ENCODE data around the gene CDK14.

Gene CDK14

GRCh38 chr7:90980545-90980944 is 384.4 kb downstream of the CDK14 start:
- Mint-ChIP-seq H3K9me3 (peaks cover 19 to 21% of the 10 kb centered on the region in 2 donors), H3K36me3 (peaks cover 51 to 68% of the 10 kb centered on the region in 2 donors)
- ATAC-seq (replicated peaks), result no peak

GRCh38 chr7:90982228-90982627 is 386.1 kb downstream of the CDK14 start:
- Mint-ChIP-seq H3K4me1 (peaks cover 3 to 10% of the 10 kb centered on the region in 2 donors), H3K9me3 (peaks cover 8 to 15% of the 10 kb centered on the region in 2 donors), H3K4me3 (no peak overlapping the region), H3K27me3 (no peaks in the 10 kb centered on the region), H3K36me3 (peaks cover 34 to 51% of the 10 kb centered on the region in 2 donors), H3K27ac (no peak overlapping the region)
- ATAC-seq (replicated peaks), result no peak
- DNase-seq, result no peak

More at GRCh38 chr7:90980545-90980944, 384.4 kb downstream of the CDK14 start:
- no peak for DNase-seq
- Mint-ChIP-seq H3K27ac (no peak overlapping the region), H3K4me1 (peaks cover 3 to 10% of the 10 kb centered on the region in 2 donors), H3K27me3 (no peaks in the 10 kb centered on the region), H3K4me3 (no peak overlapping the region)

DNA sequence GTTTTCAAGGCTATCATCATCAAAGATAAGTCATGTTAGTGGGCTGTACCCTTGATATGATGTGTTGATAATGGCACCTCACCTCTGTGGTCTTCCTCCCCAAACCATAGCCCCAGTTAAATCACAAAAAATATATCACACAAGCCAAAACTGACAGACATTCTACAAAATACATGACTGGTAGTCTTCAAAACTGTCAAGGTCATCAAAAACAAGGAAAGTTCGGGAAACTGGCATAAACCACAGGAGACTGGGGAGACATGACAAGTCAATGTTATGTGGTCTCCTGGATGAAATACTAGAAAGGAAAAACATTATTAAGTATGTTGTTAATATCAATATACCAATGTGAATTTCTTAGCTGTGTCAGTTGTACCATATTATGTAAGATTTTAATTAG is 388.6 kb downstream of the CDK14 start:
- no peak overlapping the region for H3K4me3 Mint-ChIP-seq
- H3K27ac Mint-ChIP-seq, result no peak overlapping the region
- ATAC-seq (replicated peaks) (no peak), DNase-seq (no peak)
- peaks cover 29 to 40% of the 10 kb centered on the region in 2 donors for H3K36me3 Mint-ChIP-seq
- no peaks in the 10 kb centered on the region for H3K27me3 Mint-ChIP-seq
- peaks cover 8 to 9% of the 10 kb centered on the region in 2 donors for H3K9me3 Mint-ChIP-seq
- peaks cover 3 to 10% of the 10 kb centered on the region in 2 donors for H3K4me1 Mint-ChIP-seq

- no peak overlapping the region for H3K4me3 Mint-ChIP-seq
- H3K4me1 Mint-ChIP-seq, result peaks cover 9 to 10% of the 10 kb centered on the region in 2 donors
- H3K9me3 Mint-ChIP-seq, result no peaks in the 10 kb centered on the region
- H3K27me3 Mint-ChIP-seq, result no peaks in the 10 kb centered on the region
- no peak overlapping the region for H3K27ac Mint-ChIP-seq
- DNase-seq (no peak), ATAC-seq (replicated peaks) (no peak)
- H3K36me3 Mint-ChIP-seq, result peaks cover 19 to 34% of the 10 kb centered on the region in 2 donors
Measured at GRCh38 chr7:90988516-90988915, 392.4 kb downstream of the CDK14 start.

- Mint-ChIP-seq H3K4me3 (no peak overlapping the region), H3K27ac (no peak overlapping the region)
- no peak for ATAC-seq (replicated peaks)
Measured at GRCh38 chr7:90988996-90989765, 393.1 kb downstream of the CDK14 start.

DNA sequence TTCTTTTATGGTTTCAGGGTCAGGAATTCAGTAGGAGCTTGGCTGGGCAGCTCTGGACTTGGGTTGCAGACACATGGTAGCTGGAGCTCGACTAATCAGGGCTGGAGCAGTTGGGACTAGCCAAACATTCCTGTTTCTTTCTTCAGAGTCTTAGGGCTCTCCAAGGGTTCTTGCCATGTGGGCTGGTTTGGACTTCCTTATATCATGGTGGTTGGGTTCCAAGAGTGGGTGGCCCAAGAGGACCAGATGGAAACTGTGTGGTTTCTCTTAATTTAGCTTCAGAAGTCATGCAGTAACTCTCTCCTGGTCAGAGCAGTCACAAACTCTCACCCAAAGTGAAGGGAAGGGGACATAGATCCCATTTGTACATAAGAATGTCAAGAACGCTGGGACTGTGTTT is 398.0 kb downstream of the CDK14 start:
- Mint-ChIP-seq H3K4me3 (no peak overlapping the region), H3K36me3 (peaks cover 30 to 42% of the 10 kb centered on the region in 2 donors), H3K27ac (peak overlapping the region; percentile 70), H3K27me3 (no peaks in the 10 kb centered on the region), H3K9me3 (no peaks in the 10 kb centered on the region), H3K4me1 (peaks cover 21 to 24% of the 10 kb centered on the region in 2 donors)
- DNase-seq (no peak), ATAC-seq (replicated peaks) (peak; percentile 62 to 68)

More at GRCh38 chr7:90988996-90989765, 393.1 kb downstream of the CDK14 start:
- Mint-ChIP-seq H3K9me3 (no peaks in the 10 kb centered on the region), H3K4me1 (peaks cover 11 to 14% of the 10 kb centered on the region in 2 donors), H3K27me3 (no peaks in the 10 kb centered on the region), H3K36me3 (peaks cover 16 to 34% of the 10 kb centered on the region in 2 donors)
- DNase-seq, result no peak

DNA sequence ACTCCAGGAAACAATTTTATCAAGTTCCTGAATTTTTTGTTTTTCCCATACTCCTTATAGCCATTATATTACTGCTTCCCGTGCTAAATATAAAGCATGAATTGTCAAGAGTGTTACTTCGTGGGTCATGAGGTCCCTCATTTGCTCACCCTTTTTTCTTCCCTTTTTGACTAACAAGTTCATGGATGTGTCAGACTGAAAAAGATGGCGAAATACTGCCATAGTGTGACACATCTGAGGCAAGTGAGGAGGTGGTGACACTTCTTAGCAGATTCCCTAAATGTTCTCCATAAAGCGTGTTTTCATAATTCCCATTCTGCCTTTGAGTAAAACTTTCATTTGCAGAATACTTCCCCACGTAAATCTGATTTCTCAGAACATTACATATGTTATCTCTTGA is 398.5 kb downstream of the CDK14 start:
- Mint-ChIP-seq H3K9me3 (no peaks in the 10 kb centered on the region), H3K27me3 (no peaks in the 10 kb centered on the region), H3K4me1 (peaks cover 21 to 24% of the 10 kb centered on the region in 2 donors), H3K4me3 (no peak overlapping the region), H3K36me3 (peaks cover 30 to 42% of the 10 kb centered on the region in 2 donors), H3K27ac (peak overlapping the region; percentile 70)
- DNase-seq (no peak), ATAC-seq (replicated peaks) (peak; percentile 36 to 61)

DNA sequence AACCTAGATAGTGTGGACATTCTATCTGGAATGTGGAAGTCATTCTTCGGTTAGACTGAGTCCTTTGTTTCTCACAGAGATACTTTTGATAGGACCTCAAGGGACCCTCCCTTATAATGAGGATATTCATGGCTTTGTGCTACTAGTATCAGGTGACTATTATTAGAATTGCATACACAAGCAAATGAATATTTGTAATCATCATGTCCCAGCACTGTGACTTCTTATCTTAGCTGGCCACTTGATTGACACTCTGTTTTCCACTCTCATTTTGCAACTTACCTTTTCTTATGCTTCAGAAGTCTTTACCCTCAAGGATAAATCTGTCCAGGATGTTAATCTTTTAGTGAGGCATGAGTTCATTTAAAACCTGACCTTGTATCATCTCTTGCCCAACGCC is 399.9 kb downstream of the CDK14 start:
- Mint-ChIP-seq H3K9me3 (no peaks in the 10 kb centered on the region), H3K36me3 (peaks cover 32 to 47% of the 10 kb centered on the region in 2 donors), H3K4me3 (no peak overlapping the region), H3K27me3 (no peaks in the 10 kb centered on the region), H3K27ac (no peak overlapping the region), H3K4me1 (peaks cover 21 to 24% of the 10 kb centered on the region in 2 donors)
- DNase-seq (no peak), ATAC-seq (replicated peaks) (no peak)

DNA sequence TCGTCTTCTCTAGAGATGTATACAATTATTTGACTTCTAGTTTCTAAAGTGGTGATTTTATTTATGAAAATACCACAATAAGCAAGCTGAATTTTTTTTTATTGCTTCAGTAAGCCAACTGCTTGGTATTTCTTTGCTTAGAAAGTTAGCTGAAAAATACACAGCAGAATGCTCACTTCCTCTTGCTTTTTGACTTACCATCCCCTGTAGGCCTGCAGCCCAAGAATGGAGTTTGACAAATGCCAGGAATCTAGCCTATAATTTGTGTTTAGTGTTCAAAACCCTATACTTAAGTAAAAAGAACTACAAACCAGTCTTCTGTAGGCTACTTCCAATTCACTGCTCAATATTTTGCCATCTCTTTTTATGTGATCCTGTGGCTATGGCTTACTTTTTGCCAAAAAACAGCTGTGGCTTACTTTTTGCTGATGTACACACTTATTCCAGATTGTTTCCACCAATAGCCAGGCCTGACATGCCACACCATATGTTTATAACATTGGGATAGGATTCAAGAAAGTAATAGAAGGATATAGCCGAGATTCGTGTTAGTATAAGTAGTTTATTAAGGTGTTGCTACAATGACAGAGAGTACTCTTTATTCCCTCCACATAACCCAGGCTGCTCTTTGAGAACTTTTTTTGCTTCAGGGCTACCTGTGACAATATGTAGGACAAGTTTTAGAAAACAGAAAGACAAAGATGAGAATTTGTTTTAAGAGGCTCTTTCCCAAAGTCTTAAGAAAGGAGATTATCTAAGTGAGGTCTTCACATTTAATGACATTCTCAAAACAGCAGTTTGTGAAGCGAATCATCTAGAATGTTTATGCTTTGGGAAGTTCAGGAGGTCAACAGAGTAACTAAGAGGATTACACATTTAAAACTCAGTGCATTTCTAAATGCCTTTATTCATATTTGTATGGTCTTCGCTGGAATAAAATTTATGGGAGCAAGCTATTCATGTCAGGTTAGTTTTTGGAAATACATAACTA is 404.2 kb downstream of the CDK14 start:
- no peak overlapping the region for H3K4me3 Mint-ChIP-seq
- no peaks in the 10 kb centered on the region for H3K27me3 Mint-ChIP-seq
- no peak overlapping the region for H3K27ac Mint-ChIP-seq

DNA sequence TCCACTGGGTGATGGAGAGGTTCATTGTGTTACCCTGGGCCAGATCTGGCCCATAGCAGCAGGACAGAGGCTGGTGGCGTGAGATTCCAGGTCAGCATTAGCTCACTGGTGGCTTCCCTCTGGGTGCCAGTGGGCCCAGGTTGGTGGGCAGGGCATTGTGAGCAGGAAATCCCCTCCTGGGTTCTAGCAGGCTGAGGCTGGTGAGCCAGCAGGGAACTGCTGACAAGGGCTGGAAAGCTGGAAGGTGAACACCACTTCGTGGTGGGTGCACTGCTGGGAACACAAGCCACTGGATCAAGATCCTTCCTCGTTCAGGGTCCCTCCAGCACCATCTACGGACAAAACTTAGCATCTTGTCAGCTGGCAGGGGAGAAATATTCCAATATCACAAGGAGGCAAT is 408.9 kb downstream of the CDK14 start:
- Mint-ChIP-seq H3K4me1 (peaks cover 0 to 1% of the 10 kb centered on the region in 2 donors), H3K27ac (peak overlapping the region; percentile 66), H3K36me3 (peaks cover 35 to 49% of the 10 kb centered on the region in 2 donors), H3K9me3 (no peaks in the 10 kb centered on the region), H3K27me3 (no peaks in the 10 kb centered on the region), H3K4me3 (no peak overlapping the region)
- ATAC-seq (replicated peaks) (no peak), DNase-seq (no peak)

More for the DNA sequence above, 404.2 kb downstream of the CDK14 start:
- ATAC-seq (replicated peaks) (no peak), DNase-seq (no peak)
- Mint-ChIP-seq H3K36me3 (peaks cover 27 to 40% of the 10 kb centered on the region in 2 donors), H3K9me3 (no peaks in the 10 kb centered on the region), H3K4me1 (peaks cover 0 to 3% of the 10 kb centered on the region in 2 donors)

DNA sequence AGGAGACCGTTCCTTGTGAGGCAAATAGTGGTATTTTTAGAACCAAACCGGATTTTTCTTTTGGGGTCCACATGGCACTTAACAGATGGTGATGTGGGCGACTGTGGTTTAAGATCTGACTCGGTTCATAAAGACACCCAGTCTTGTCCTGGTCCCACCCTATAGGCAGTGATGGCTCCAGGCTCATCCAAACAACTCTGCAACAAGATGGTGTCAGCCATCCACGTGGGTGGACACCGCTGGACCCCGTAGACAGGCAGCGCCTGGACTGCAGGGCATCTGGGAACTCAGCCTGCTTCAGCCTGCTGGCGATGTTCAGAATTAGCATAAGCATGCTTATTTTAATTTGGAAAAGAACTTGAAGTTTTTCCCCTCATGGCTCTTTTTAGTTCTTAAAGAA is 409.7 kb downstream of the CDK14 start:
- Mint-ChIP-seq H3K36me3 (peaks cover 32 to 42% of the 10 kb centered on the region in 2 donors), H3K4me1 (peaks cover 0 to 1% of the 10 kb centered on the region in 2 donors), H3K4me3 (no peak overlapping the region), H3K9me3 (no peaks in the 10 kb centered on the region), H3K27ac (no peak overlapping the region), H3K27me3 (no peaks in the 10 kb centered on the region)
- DNase-seq (no peak), ATAC-seq (replicated peaks) (no peak)

GRCh38 chr7:91007371-91007770 is 411.2 kb downstream of the CDK14 start:
- Mint-ChIP-seq H3K4me3 (no peak overlapping the region), H3K9me3 (peaks cover 0 to 2% of the 10 kb centered on the region in 2 donors), H3K36me3 (peaks cover 36 to 49% of the 10 kb centered on the region in 2 donors), H3K27me3 (no peaks in the 10 kb centered on the region), H3K4me1 (peaks cover 10 to 11% of the 10 kb centered on the region in 2 donors), H3K27ac (no peak overlapping the region)
- ATAC-seq (replicated peaks), result no peak
- no peak for DNase-seq

GRCh38 chr7:91013078-91013477 is 417.0 kb downstream of the CDK14 start:
- Mint-ChIP-seq H3K36me3 (peaks cover 27 to 33% of the 10 kb centered on the region in 2 donors), H3K4me1 (peaks cover 14 to 21% of the 10 kb centered on the region in 2 donors), H3K27me3 (no peaks in the 10 kb centered on the region), H3K4me3 (no peak overlapping the region), H3K27ac (no peak overlapping the region), H3K9me3 (peaks cover 0 to 4% of the 10 kb centered on the region in 2 donors)
- no peak for DNase-seq
- peak in 1 of 2 donors; percentile 41 for ATAC-seq (replicated peaks)

DNA sequence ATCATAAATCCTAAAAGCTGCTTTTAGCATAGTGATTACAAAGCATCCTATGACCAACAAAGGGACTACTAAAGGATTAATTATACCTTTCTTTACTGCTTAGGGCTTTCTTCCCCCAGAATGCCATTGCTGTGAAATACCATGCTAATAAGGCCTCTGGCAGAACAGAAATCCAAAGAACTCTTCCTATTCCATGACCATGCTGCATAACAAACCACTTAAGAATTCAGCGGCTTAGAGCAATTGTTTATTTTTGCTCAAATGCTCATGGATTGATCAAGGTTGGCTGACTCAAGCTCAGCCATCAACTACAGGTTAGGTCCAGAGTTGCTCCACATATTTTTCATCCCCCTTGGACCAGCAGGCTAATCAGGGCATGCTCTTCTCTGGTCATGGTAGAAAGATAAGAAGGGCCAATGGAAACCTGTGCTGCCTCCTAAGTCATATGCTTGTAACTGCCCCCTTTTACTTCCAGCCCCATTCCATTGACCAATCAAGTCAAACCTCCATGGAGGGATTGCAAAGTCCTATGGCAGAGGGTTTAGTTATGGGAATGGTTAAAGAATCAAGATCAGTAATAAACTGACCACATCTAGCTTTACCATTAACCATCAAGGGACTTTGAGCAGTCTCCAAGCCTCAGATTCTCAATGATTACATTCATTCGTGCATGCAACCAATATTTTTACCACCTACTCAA is 423.7 kb downstream of the CDK14 start:
- Mint-ChIP-seq H3K27me3 (no peaks in the 10 kb centered on the region), H3K4me1 (peaks cover 0 to 3% of the 10 kb centered on the region in 2 donors), H3K27ac (no peak overlapping the region), H3K36me3 (peaks cover 20 to 23% of the 10 kb centered on the region in 2 donors), H3K9me3 (peaks cover 0 to 4% of the 10 kb centered on the region in 2 donors), H3K4me3 (no peak overlapping the region)
- no peak for DNase-seq
- no peak for ATAC-seq (replicated peaks)

Measured in stimulated activated naive B cell treated with anti-CD40 and anti-IgM and Interleukin-4, amounts not matched to agents 10 μg/mL and 1 μg/mL and 100 μg/mL, for 72 hours (primary cell).